HAP-1 (cell line): ENCODE results near the gene ZNF800.
A peak's percentile ranks its signal among the peaks of the same experiment; 100 is the strongest.
"Not testable (repeated sequence)": the region's sequence is repeated elsewhere in the genome, so short reads cannot be mapped to it uniquely, and the experiment has no call there.

ENCODE experiments used
- DNase-seq, 2 experiments: peaks; one replicate each; pipeline ENCODE4 v3.0.0-alpha.2; 2016 to 2020; ENCODE audit warnings: low spot score in 2 of 2
- H3K27me3 ChIP-seq: fragments of 250-450 bp; sonication (Bioruptor Pico); 2 replicates; pipeline ENCODE4 v1.5.1; 2020; ENCODE audit warnings: low read depth, mild to moderate bottlenecking, moderate library complexity
- H3K36me3 ChIP-seq: fragments of 250-450 bp; sonication (Bioruptor Pico); replicated peaks from 2 replicates; pipeline ENCODE4 v1.5.1; 2020; ENCODE audit warnings: mild to moderate bottlenecking
- H3K4me1 ChIP-seq: fragments of 250-450 bp; sonication (Bioruptor Pico); 2 replicates; pipeline ENCODE4 v1.5.1; 2020; ENCODE audit warnings: mild to moderate bottlenecking
- H3K4me3 ChIP-seq: fragments of 250-450 bp; sonication (Bioruptor Pico); 2 replicates; pipeline ENCODE4 v1.5.1; 2020; ENCODE audit warnings: mild to moderate bottlenecking, moderate library complexity
- H3K9me3 ChIP-seq: fragments of 250-450 bp; sonication (Bioruptor Pico); 2 replicates; pipeline ENCODE4 v1.5.1; 2020; ENCODE audit warnings: mild to moderate bottlenecking, moderate library complexity
- in situ Hi-C: fragments of 300-500 bp; cut with MboI; formaldehyde crosslinking; loops from 3 replicates; pipeline ENCODE4 v1.14.3; 2020; ENCODE audit warnings: low sequenced_read_pairs, inconsistent platforms, mixed read lengths

ZNF800 gene

GRCh38 chr7:127404286-127405072 lies 12.0 kb upstream of the ZNF800 start:
- Histone ChIP-seq H3K36me3 (no peaks in the 10 kb centered on the region), H3K9me3 (no peaks in the 10 kb centered on the region), H3K27me3 (peaks cover 4% of the 10 kb centered on the region), H3K4me1 (no peaks in the 10 kb centered on the region), H3K4me3 (no peak overlapping the region)
- in situ Hi-C loops = no loop called here
- DNase-seq = no peak

- DNase-seq = no peak
- H3K36me3 ChIP-seq = no peaks in the 10 kb centered on the region; the same call in 1 of the 2 replicates
- H3K9me3 ChIP-seq = no peaks in the 10 kb centered on the region; the same call in 1 of the 2 replicates
- no peak overlapping the region for H3K4me3 ChIP-seq
- in situ Hi-C loops = no loop called here
- H3K4me1 ChIP-seq = no peaks in the 10 kb centered on the region; the same call in 1 of the 2 replicates
- 0 out of 2 replicates have a peak, but pooled peaks cover 8% of the 10 kb centered on the region for H3K27me3 ChIP-seq
Observed at GRCh38 chr7:127396184-127396583, 3.7 kb upstream of the ZNF800 start.

GRCh38 chr7:127395104-127395503 lies 2.6 kb upstream of the ZNF800 start:
- H3K36me3 ChIP-seq, H3K9me3 ChIP-seq, H3K4me3 ChIP-seq, H3K4me1 ChIP-seq, H3K27me3 ChIP-seq, in situ Hi-C loops, DNase-seq: not testable (repeated sequence)

GRCh38 chr7:127393368-127394058 lies 1.0 kb upstream of the ZNF800 start:
- in situ Hi-C loops = no loop called here
- Histone ChIP-seq H3K4me1 (peaks cover 11% of the 10 kb centered on the region), H3K9me3 (no peaks in the 10 kb centered on the region; the same call in 1 of the 2 replicates), H3K4me3 (peak overlapping the region; percentile 92), H3K27me3 (0 out of 2 replicates have a peak, but pooled peaks cover 4% of the 10 kb centered on the region), H3K36me3 (peaks cover 15% of the 10 kb centered on the region)
- DNase-seq = no peak

- peak; percentile 13 to 69 for DNase-seq
- peaks cover 19% of the 10 kb centered on the region for H3K36me3 ChIP-seq
- H3K4me1 ChIP-seq = peaks cover 11% of the 10 kb centered on the region
- no peaks in the 10 kb centered on the region for H3K27me3 ChIP-seq
- no peaks in the 10 kb centered on the region; the same call in 1 of the 2 replicates for H3K9me3 ChIP-seq
- in situ Hi-C loops = no loop called here
- peak overlapping the region; percentile 92 for H3K4me3 ChIP-seq
Observed at GRCh38 chr7:127392182-127392565, 334 bp downstream of the ZNF800 start.

- H3K36me3 ChIP-seq = peaks cover 24% of the 10 kb centered on the region
- DNase-seq = peak in 1 of 2 experiments; percentile 35
- no peaks in the 10 kb centered on the region for H3K27me3 ChIP-seq
- H3K9me3 ChIP-seq = no peaks in the 10 kb centered on the region; the same call in 1 of the 2 replicates
- in situ Hi-C loops = no loop called here
- H3K4me3 ChIP-seq = peak overlapping the region; percentile 92
- H3K4me1 ChIP-seq = peaks cover 11% of the 10 kb centered on the region
Observed at GRCh38 chr7:127391591-127392181, 822 bp downstream of the ZNF800 start.

GRCh38 chr7:127390817-127391590 lies 1.5 kb downstream of the ZNF800 start:
- in situ Hi-C loops = no loop called here
- Histone ChIP-seq H3K4me3 (peak overlapping the region; percentile 92), H3K27me3 (no peaks in the 10 kb centered on the region), H3K9me3 (no peaks in the 10 kb centered on the region; the same call in 1 of the 2 replicates), H3K4me1 (peaks cover 11% of the 10 kb centered on the region), H3K36me3 (peaks cover 31% of the 10 kb centered on the region)
- DNase-seq = no peak

- no peak for DNase-seq
- in situ Hi-C loops = no loop called here
Observed at GRCh38 chr7:127390186-127390816, 2.2 kb downstream of the ZNF800 start.

GRCh38 chr7:127389321-127389720 lies 3.2 kb downstream of the ZNF800 start:
- Histone ChIP-seq H3K4me3 (no peak overlapping the region), H3K27me3 (no peaks in the 10 kb centered on the region), H3K9me3 (no peaks in the 10 kb centered on the region; the same call in 1 of the 2 replicates), H3K4me1 (peaks cover 14% of the 10 kb centered on the region), H3K36me3 (peaks cover 42% of the 10 kb centered on the region)
- in situ Hi-C loops = no loop called here
- DNase-seq = no peak

More at GRCh38 chr7:127390186-127390816, 2.2 kb downstream of the ZNF800 start:
- Histone ChIP-seq H3K9me3 (no peaks in the 10 kb centered on the region; the same call in 1 of the 2 replicates), H3K27me3 (no peaks in the 10 kb centered on the region), H3K4me3 (no peak overlapping the region), H3K4me1 (peaks cover 12% of the 10 kb centered on the region), H3K36me3 (peaks cover 36% of the 10 kb centered on the region)

- Histone ChIP-seq H3K27me3 (no peaks in the 10 kb centered on the region), H3K4me3 (no peak overlapping the region), H3K4me1 (peaks cover 14% of the 10 kb centered on the region), H3K9me3 (no peaks in the 10 kb centered on the region; the same call in 1 of the 2 replicates), H3K36me3 (peaks cover 42% of the 10 kb centered on the region)
- in situ Hi-C loops = no loop called here
- DNase-seq = no peak
Observed at GRCh38 chr7:127387974-127388373, 4.5 kb downstream of the ZNF800 start.

- no peaks in the 10 kb centered on the region for H3K27me3 ChIP-seq
- peaks cover 4% of the 10 kb centered on the region; the same call in 1 of the 2 replicates for H3K4me1 ChIP-seq
- no peak overlapping the region for H3K4me3 ChIP-seq
- in situ Hi-C loops = no loop called here
- no peak for DNase-seq
- H3K36me3 ChIP-seq = peaks cover 27% of the 10 kb centered on the region
- no peaks in the 10 kb centered on the region for H3K9me3 ChIP-seq
Observed at GRCh38 chr7:127383123-127383835, 9.2 kb downstream of the ZNF800 start.

GRCh38 chr7:127382301-127383085 lies 10.0 kb downstream of the ZNF800 start:
- in situ Hi-C loops = no loop called here
- peaks cover 4% of the 10 kb centered on the region; the same call in 1 of the 2 replicates for H3K4me1 ChIP-seq

More at GRCh38 chr7:127382301-127383085, 10.0 kb downstream of the ZNF800 start:
- no peak for DNase-seq
- Histone ChIP-seq H3K4me3 (no peak overlapping the region), H3K27me3 (no peaks in the 10 kb centered on the region), H3K36me3 (peaks cover 25% of the 10 kb centered on the region), H3K9me3 (no peaks in the 10 kb centered on the region)
